Panc1 (cell line): ENCODE results near the gene KCNH1. TPM values are rescaled to one million over a fixed set of nuclear protein-coding genes. Genes with fewer than 3 reads are reported as not detected.

Source experiments
- ATAC-seq: fragments of 200-7000 bp; cut with Tn5 transposase; 2 replicates; pipeline ENCODE4 v1.9.1; 2020; ENCODE audit warnings: mild to moderate bottlenecking, moderate library complexity
- BruUV-seq: library from RNA; stranded (reverse); fragments of 400-500 nt; replicated peaks from 2 replicates; lab custom pipeline; 2021; lab: Mats Ljungman, UMichigan
- CTCF ChIA-PET: fragments of 300-600 bp; sonication (Branson Sonifier 250); formaldehyde crosslinking; loops from one replicate; lab custom pipeline; 2022; ENCODE audit warnings: antibody characterized with exemption; lab: Charles Lee
- POLR2A ChIA-PET: fragments of 300-600 bp; sonication (Branson Sonifier 250); formaldehyde crosslinking; loops from one replicate; lab custom pipeline; 2022; ENCODE audit warnings: antibody characterized with exemption; lab: Charles Lee
- DNase-seq: peaks from one replicate; pipeline ENCODE4 v3.0.0-alpha.2; 2010; ENCODE audit warnings: low read depth, low spot score
- H3K27ac ChIP-seq: 2 replicates; pipeline ENCODE4 v1.5.1; 2011; ENCODE audit warnings: mild to moderate bottlenecking, low read length, inconsistent platforms
- H3K27me3 ChIP-seq: fragments of 200-500 bp; sonication (Bioruptor generic); 2 replicates; pipeline ENCODE4 v1.6.0; 2014; ENCODE audit warnings: low read length, inconsistent platforms; ENCODE audit not compliant: control insufficient read depth, insufficient read depth
- H3K36me3 ChIP-seq: fragments of 200-500 bp; sonication (Bioruptor generic); 2 replicates; pipeline ENCODE4 v1.5.1; 2014; ENCODE audit warnings: inconsistent platforms, mild to moderate bottlenecking, low read length, moderate library complexity; ENCODE audit not compliant: control insufficient read depth, insufficient read depth
- H3K4me1 ChIP-seq: 2 replicates; pipeline ENCODE4 v1.5.1; 2011; ENCODE audit warnings: inconsistent platforms, mild to moderate bottlenecking, low read length, moderate library complexity; ENCODE audit not compliant: control insufficient read depth, insufficient read depth
- H3K4me3 ChIP-seq, 2 experiments: 2 replicates each; pipeline ENCODE4 v1.5.1; 2011 to 2012; ENCODE audit warnings: low read depth in 2 of 2, low read length in 2 of 2, mild to moderate bottlenecking in 2 of 2, inconsistent platforms in 1 of 2, moderate library complexity in 1 of 2
- H3K9me3 ChIP-seq: fragments of 200-500 bp; sonication (Bioruptor generic); 2 replicates; pipeline ENCODE4 v1.5.1; 2014; ENCODE audit warnings: low read depth, mild to moderate bottlenecking, inconsistent platforms, low read length, moderate library complexity; ENCODE audit not compliant: control insufficient read depth, insufficient read depth
- CTCF ChIP-seq: fragments of 450-650 bp; IDR thresholded peaks from 2 replicates; pipeline ENCODE4 v1.5.1; 2017; ENCODE audit warnings: mild to moderate bottlenecking
- POLR2AphosphoS5 ChIP-seq: IDR thresholded peaks from 2 replicates; pipeline ENCODE4 v1.6.1; 2012; ENCODE audit warnings: mild to moderate bottlenecking, low read depth, low read length, moderate library complexity
- REST ChIP-seq, 2 experiments: IDR thresholded peaks; 2 replicates each; pipeline ENCODE4 v1.6.1; 2011 to 2012; ENCODE audit warnings: low read depth in 2 of 2, control low read depth in 1 of 2, low read length in 1 of 2, mild to moderate bottlenecking in 1 of 2, moderate library complexity in 1 of 2; ENCODE audit not compliant: insufficient read depth in 1 of 2
- SIN3A ChIP-seq: IDR thresholded peaks from 2 replicates; pipeline ENCODE4 v1.6.1; 2012; ENCODE audit warnings: low read depth, mild to moderate bottlenecking, low read length, moderate library complexity, borderline replicate concordance; ENCODE audit not compliant: insufficient read depth
- TCF7L2 ChIP-seq: IDR thresholded peaks from 2 replicates; pipeline ENCODE4 v1.6.1; 2011; ENCODE audit warnings: mild to moderate bottlenecking, low read depth, low read length, inconsistent platforms
- in situ Hi-C: cut with HindIII; loops from 2 replicates; pipeline ENCODE4 v1.10.0; 2016; ENCODE audit warnings: low sequenced_read_pairs, low pct_unique_long_range_greater_than_20kb
- intact Hi-C: fragments of 100-400 bp; cut with micrococcal nuclease; formaldehyde crosslinking; loops from one replicate; pipeline ENCODE4 v1.10.0; 2022; ENCODE audit not compliant: unreplicated experiment
- total RNA-seq: library from RNA; stranded (reverse); gene quantifications from one replicate; pipeline ENCODE4 v1.2.1, GENCODE V29; 2021; ENCODE audit not compliant: unreplicated experiment

Gene KCNH1
- total RNA-seq, 1 experiment from 2014 or later, result not detected

- Histone ChIP-seq H3K9me3 (no peaks in the 10 kb centered on the region), H3K4me3 (no peak overlapping the region), H3K4me1 (no peaks in the 10 kb centered on the region), H3K27ac (no peak overlapping the region), H3K36me3 (no peaks in the 10 kb centered on the region), H3K27me3 (no peaks in the 10 kb centered on the region; the same call in 1 of the 2 replicates)
- no peak for TF ChIP-seq SIN3A
- no peak for TF ChIP-seq POLR2AphosphoS5
- TF ChIP-seq REST (IDR thresholded peaks at IDR 0.05; ENCODE audit: insufficient read depth in 1 of 2, low read depth in 2 of 2, low read length in 1 of 2), result no peak
- TF ChIP-seq CTCF, result no peak
- TF ChIP-seq TCF7L2, result no peak
- in situ Hi-C loops (no loop called here), intact Hi-C loops (no loop called here)
- POLR2A ChIA-PET, result no interaction called here
- ATAC-seq (no peak), DNase-seq (no peak)
- CTCF ChIA-PET, result no interaction called here
- BruUV-seq, result no TSS peak
These were observed 38.6 kb downstream of the KCNH1 start for GRCh38 chr1:211095381-211095780.

DNA sequence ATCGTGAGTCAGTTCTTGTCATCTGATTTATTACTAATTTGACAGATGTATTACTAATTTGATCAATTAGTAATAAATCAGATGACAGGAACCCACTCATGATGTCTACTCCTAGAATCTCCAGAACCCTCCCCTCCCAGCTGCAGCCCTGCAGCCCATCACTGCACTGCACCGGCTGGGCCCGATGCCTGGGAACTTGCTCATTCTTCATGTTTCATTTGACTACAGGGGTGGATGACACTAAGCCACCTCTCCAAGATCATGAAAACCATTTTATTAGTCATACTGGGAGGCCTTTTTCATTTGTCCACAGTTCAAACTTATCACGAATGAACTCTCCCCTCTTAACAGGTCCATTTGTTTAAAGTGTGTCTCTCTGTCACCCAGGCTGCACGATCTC is 41.0 kb downstream of the KCNH1 start:
- CTCF ChIA-PET, result no interaction called here
- intact Hi-C loops, result no loop called here
- TF ChIP-seq CTCF (no peak), REST (IDR thresholded peaks at IDR 0.05; ENCODE audit: insufficient read depth in 1 of 2, low read depth in 2 of 2, low read length in 1 of 2) (no peak), SIN3A (no peak), TCF7L2 (no peak), POLR2AphosphoS5 (no peak)
- POLR2A ChIA-PET, result no interaction called here
- in situ Hi-C loops, result no loop called here
- Histone ChIP-seq H3K9me3 (no peaks in the 10 kb centered on the region), H3K27ac (no peak overlapping the region), H3K4me1 (no peaks in the 10 kb centered on the region), H3K4me3 (no peak overlapping the region), H3K36me3 (no peaks in the 10 kb centered on the region), H3K27me3 (no peaks in the 10 kb centered on the region; the same call in 1 of the 2 replicates)
- DNase-seq (no peak), ATAC-seq (no peak)
- BruUV-seq, result no TSS peak
